Panc1 (cell line): Measurements from ENCODE around the gene PRCD. TPM values are rescaled to one million over a fixed set of nuclear protein-coding genes. Genes with fewer than 3 reads are reported as not detected.

Experiments used
- ATAC-seq: fragments of 200-7000 bp; cut with Tn5 transposase; 2 replicates; pipeline ENCODE4 v1.9.1; 2020; ENCODE audit warnings: mild to moderate bottlenecking, moderate library complexity
- BruUV-seq: library from RNA; stranded (reverse); fragments of 400-500 nt; replicated peaks from 2 replicates; lab custom pipeline; 2021; lab: Mats Ljungman, UMichigan
- CTCF ChIA-PET: fragments of 300-600 bp; sonication (Branson Sonifier 250); formaldehyde crosslinking; loops from one replicate; lab custom pipeline; 2022; ENCODE audit warnings: antibody characterized with exemption; lab: Charles Lee
- POLR2A ChIA-PET: fragments of 300-600 bp; sonication (Branson Sonifier 250); formaldehyde crosslinking; loops from one replicate; lab custom pipeline; 2022; ENCODE audit warnings: antibody characterized with exemption; lab: Charles Lee
- DNase-seq: peaks from one replicate; pipeline ENCODE4 v3.0.0-alpha.2; 2010; ENCODE audit warnings: low read depth, low spot score
- H3K27ac ChIP-seq: 2 replicates; pipeline ENCODE4 v1.5.1; 2011; ENCODE audit warnings: mild to moderate bottlenecking, low read length, inconsistent platforms
- H3K27me3 ChIP-seq: fragments of 200-500 bp; sonication (Bioruptor generic); 2 replicates; pipeline ENCODE4 v1.6.0; 2014; ENCODE audit warnings: low read length, inconsistent platforms; ENCODE audit not compliant: control insufficient read depth, insufficient read depth
- H3K36me3 ChIP-seq: fragments of 200-500 bp; sonication (Bioruptor generic); 2 replicates; pipeline ENCODE4 v1.5.1; 2014; ENCODE audit warnings: inconsistent platforms, mild to moderate bottlenecking, low read length, moderate library complexity; ENCODE audit not compliant: control insufficient read depth, insufficient read depth
- H3K4me1 ChIP-seq: 2 replicates; pipeline ENCODE4 v1.5.1; 2011; ENCODE audit warnings: inconsistent platforms, mild to moderate bottlenecking, low read length, moderate library complexity; ENCODE audit not compliant: control insufficient read depth, insufficient read depth
- H3K4me3 ChIP-seq, 2 experiments: 2 replicates each; pipeline ENCODE4 v1.5.1; 2011 to 2012; ENCODE audit warnings: low read depth in 2 of 2, low read length in 2 of 2, mild to moderate bottlenecking in 2 of 2, inconsistent platforms in 1 of 2, moderate library complexity in 1 of 2
- H3K9me3 ChIP-seq: fragments of 200-500 bp; sonication (Bioruptor generic); 2 replicates; pipeline ENCODE4 v1.5.1; 2014; ENCODE audit warnings: low read depth, mild to moderate bottlenecking, inconsistent platforms, low read length, moderate library complexity; ENCODE audit not compliant: control insufficient read depth, insufficient read depth
- CTCF ChIP-seq: fragments of 450-650 bp; IDR thresholded peaks from 2 replicates; pipeline ENCODE4 v1.5.1; 2017; ENCODE audit warnings: mild to moderate bottlenecking
- POLR2AphosphoS5 ChIP-seq: IDR thresholded peaks from 2 replicates; pipeline ENCODE4 v1.6.1; 2012; ENCODE audit warnings: mild to moderate bottlenecking, low read depth, low read length, moderate library complexity
- REST ChIP-seq, 2 experiments: IDR thresholded peaks; 2 replicates each; pipeline ENCODE4 v1.6.1; 2011 to 2012; ENCODE audit warnings: low read depth in 2 of 2, control low read depth in 1 of 2, low read length in 1 of 2, mild to moderate bottlenecking in 1 of 2, moderate library complexity in 1 of 2; ENCODE audit not compliant: insufficient read depth in 1 of 2
- SIN3A ChIP-seq: IDR thresholded peaks from 2 replicates; pipeline ENCODE4 v1.6.1; 2012; ENCODE audit warnings: low read depth, mild to moderate bottlenecking, low read length, moderate library complexity, borderline replicate concordance; ENCODE audit not compliant: insufficient read depth
- TCF7L2 ChIP-seq: IDR thresholded peaks from 2 replicates; pipeline ENCODE4 v1.6.1; 2011; ENCODE audit warnings: mild to moderate bottlenecking, low read depth, low read length, inconsistent platforms
- in situ Hi-C: cut with HindIII; loops from 2 replicates; pipeline ENCODE4 v1.10.0; 2016; ENCODE audit warnings: low sequenced_read_pairs, low pct_unique_long_range_greater_than_20kb
- intact Hi-C: fragments of 100-400 bp; cut with micrococcal nuclease; formaldehyde crosslinking; loops from one replicate; pipeline ENCODE4 v1.10.0; 2022; ENCODE audit not compliant: unreplicated experiment
- total RNA-seq: library from RNA; stranded (reverse); gene quantifications from one replicate; pipeline ENCODE4 v1.2.1, GENCODE V29; 2021; ENCODE audit not compliant: unreplicated experiment

The PRCD gene
- total RNA-seq, 1 experiment from 2014 or later = 0.54 TPM

DNA sequence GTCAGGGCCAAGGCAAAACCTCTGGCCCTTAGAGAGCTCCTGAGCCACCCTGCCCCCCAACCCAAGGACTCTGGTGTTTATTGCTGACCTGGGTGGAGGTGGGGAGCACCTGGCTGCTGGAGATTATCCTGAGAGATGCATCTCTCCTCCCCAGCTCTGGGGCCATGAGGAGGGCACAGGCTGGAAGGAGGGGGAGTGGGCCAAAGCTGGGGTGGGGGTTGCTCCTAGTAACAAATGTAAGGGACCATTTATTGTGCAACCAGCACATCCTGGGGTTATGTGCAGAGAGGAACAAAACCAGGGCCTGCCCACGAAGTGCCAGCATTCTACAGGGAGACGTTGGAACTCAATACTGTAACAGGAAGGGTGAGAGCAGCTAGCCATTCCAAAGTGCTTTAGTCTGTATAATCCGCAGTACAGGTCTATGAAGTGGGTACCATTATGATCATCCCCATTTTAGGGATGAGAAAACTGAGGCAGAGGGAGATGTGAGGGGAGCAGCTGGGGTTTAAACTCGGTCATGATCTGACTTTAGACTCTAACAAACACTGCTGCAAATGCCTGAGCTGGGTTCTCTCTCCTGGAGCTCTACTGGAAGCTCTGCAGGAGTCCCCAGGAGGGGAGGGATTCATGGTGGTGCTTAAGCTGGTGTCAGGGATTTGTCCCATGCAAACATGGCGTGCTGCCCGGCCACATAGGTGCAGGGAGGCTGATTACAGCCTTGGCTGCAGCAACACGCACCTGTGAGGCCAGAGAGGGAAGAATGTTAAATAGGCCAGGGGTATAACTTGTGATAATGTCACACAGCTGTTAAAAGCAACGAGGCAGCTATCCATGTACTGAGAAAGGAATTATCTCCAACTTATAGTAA lies 37.3 kb upstream of the PRCD start:
- TF ChIP-seq POLR2AphosphoS5 (no peak), REST (IDR thresholded peaks at IDR 0.05; ENCODE audit: insufficient read depth in 1 of 2, low read depth in 2 of 2, low read length in 1 of 2) (no peak), TCF7L2 (no peak), SIN3A (no peak)
- POLR2A ChIA-PET = interaction anchor here (0.6 to 0.8 kb wide), 4 partner anchors 24 to 911 kb away, joined by 3 to 8 read pairs (median 3); no protein-coding TSS in a partner anchor
- ATAC-seq (no peak), DNase-seq (no peak)
- in situ Hi-C loops (no loop called here), intact Hi-C loops (no loop called here)
- Histone ChIP-seq H3K36me3 (peaks cover 7% of the 10 kb centered on the region; the same call in 1 of the 2 replicates), H3K4me1 (peaks cover 35% of the 10 kb centered on the region), H3K9me3 (no peaks in the 10 kb centered on the region), H3K27me3 (no peaks in the 10 kb centered on the region), H3K27ac (peak overlapping the region; percentile 90; the same call in 1 of the 2 replicates), H3K4me3 (no peak overlapping the region)
- no TSS peak for BruUV-seq
- CTCF ChIA-PET = interaction anchor here (0.6 to 1.4 kb wide), 5 partner anchors 24 to 1768 kb away, joined by 3 read pairs; partner anchors contain the start of gene AANAT

- ChIA-PET POLR2A (no interaction called here), CTCF (interaction anchor here (0.6 to 1.4 kb wide), 2 partner anchors 19 to 37 kb away, joined by 3 to 4 read pairs; partner anchors contain the start of gene AANAT)
- TF ChIP-seq SIN3A = no peak
- no peak for TF ChIP-seq POLR2AphosphoS5
- TF ChIP-seq REST (IDR thresholded peaks at IDR 0.05; ENCODE audit: insufficient read depth in 1 of 2, low read depth in 2 of 2, low read length in 1 of 2) = no peak
- no peak for TF ChIP-seq TCF7L2
- no peak for TF ChIP-seq CTCF
- H3K4me1 ChIP-seq = peaks cover 19% of the 10 kb centered on the region
- no peak for ATAC-seq
- H3K36me3 ChIP-seq = peaks cover 7% of the 10 kb centered on the region; the same call in 1 of the 2 replicates
- no TSS peak for BruUV-seq
- in situ Hi-C loops = no loop called here
- intact Hi-C loops = no loop called here
- H3K27me3 ChIP-seq = no peaks in the 10 kb centered on the region
- no peak overlapping the region for H3K27ac ChIP-seq
- no peak for DNase-seq
- no peaks in the 10 kb centered on the region for H3K9me3 ChIP-seq
- no peak overlapping the region for H3K4me3 ChIP-seq
These were observed 35.7 kb upstream of the PRCD start for GRCh38 chr17:76504117-76504516.
